SH-SY5Y (cell line): Measurements from ENCODE around the gene ADK.

Experiments used
- GATA2 ChIP-seq: IDR thresholded peaks from 2 replicates; pipeline ENCODE4 v1.6.1; 2011; ENCODE audit warnings: mild to moderate bottlenecking, low read depth, low read length
- GATA3 ChIP-seq: IDR thresholded peaks from 2 replicates; pipeline ENCODE4 v1.6.1; 2011; ENCODE audit warnings: low read depth, mild to moderate bottlenecking, low read length, moderate library complexity

DNA sequence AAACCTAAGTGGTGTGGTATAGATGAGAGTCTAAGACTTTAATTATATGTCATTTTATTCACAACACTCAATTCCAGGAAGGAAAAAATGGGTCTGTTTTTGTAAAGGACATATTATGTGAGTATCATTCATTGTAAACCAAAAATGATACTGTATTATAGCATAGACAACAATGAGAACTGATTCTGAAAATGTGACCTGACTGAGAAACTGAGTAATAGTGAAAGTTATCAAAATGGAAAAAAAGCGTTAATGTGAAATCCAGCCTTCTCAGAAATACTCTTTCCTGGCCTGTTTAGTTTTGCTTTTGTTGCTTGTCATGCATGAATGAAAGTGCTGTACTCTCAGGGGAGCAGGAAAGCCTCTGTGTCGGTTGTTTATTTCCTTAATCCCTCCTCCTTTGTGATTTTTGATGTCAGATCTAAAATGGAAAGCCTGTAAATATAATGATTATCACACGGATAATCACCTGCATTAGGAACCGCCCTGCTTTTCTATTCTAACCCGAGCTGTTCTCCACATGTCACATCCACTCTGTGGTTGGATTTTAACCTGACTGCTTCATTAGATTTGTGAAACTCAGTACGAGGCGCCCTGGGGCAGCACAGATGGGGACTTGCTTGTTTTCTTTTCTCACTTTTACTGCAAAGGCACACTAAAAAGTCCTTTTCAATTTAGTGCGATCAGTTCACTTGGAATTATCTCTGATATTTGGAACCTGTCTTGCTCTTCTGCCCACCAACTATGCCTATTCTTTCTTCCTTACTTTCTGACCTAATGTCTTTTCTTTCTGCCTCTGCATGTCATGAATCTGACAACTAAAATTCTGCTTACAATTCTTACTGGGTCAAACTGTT is 434.4 kb downstream of the ADK start:
- peak; percentile 96 for TF ChIP-seq GATA3
- peak; percentile 94 for TF ChIP-seq GATA2
